PFSK-1 (cell line): Measurements from ENCODE around the gene CCL3.

Source experiments
- FOXP2 ChIP-seq: optimal IDR thresholded peaks from 2 replicates; pipeline ENCODE3; 2011; ENCODE audit warnings: borderline replicate concordance, control low read depth, inconsistent platforms; ENCODE audit not compliant: insufficient read depth; ENCODE audit errors: extremely low read length, extremely low read depth
- POLR2AphosphoS5 ChIP-seq: IDR thresholded peaks from 2 replicates; pipeline ENCODE4 v1.6.1; 2012; ENCODE audit warnings: low read depth, mild to moderate bottlenecking, control low read depth, low read length, moderate library complexity
- SIN3A ChIP-seq: IDR thresholded peaks from 2 replicates; pipeline ENCODE4 v1.6.1; 2012; ENCODE audit warnings: mild to moderate bottlenecking, low read length, moderate library complexity, borderline replicate concordance; ENCODE audit not compliant: insufficient read depth
- TAF1 ChIP-seq: IDR thresholded peaks from 2 replicates; pipeline ENCODE4 v1.6.1; 2012; ENCODE audit warnings: low read length, control low read depth, borderline replicate concordance; ENCODE audit not compliant: insufficient read depth
- TF ChIP-seq, protein P1 (sequence below), 2 experiments: IDR thresholded peaks; 2 replicates each; pipeline versions ENCODE4 v1.6.1 to v1.8.0; 2011 to 2012; ENCODE audit warnings: low read depth in 2 of 2, low read length in 2 of 2, control low read depth in 1 of 2, inconsistent platforms in 1 of 2, mild to moderate bottlenecking in 1 of 2, moderate library complexity in 1 of 2; ENCODE audit not compliant: insufficient read depth in 1 of 2

Gene CCL3

DNA sequence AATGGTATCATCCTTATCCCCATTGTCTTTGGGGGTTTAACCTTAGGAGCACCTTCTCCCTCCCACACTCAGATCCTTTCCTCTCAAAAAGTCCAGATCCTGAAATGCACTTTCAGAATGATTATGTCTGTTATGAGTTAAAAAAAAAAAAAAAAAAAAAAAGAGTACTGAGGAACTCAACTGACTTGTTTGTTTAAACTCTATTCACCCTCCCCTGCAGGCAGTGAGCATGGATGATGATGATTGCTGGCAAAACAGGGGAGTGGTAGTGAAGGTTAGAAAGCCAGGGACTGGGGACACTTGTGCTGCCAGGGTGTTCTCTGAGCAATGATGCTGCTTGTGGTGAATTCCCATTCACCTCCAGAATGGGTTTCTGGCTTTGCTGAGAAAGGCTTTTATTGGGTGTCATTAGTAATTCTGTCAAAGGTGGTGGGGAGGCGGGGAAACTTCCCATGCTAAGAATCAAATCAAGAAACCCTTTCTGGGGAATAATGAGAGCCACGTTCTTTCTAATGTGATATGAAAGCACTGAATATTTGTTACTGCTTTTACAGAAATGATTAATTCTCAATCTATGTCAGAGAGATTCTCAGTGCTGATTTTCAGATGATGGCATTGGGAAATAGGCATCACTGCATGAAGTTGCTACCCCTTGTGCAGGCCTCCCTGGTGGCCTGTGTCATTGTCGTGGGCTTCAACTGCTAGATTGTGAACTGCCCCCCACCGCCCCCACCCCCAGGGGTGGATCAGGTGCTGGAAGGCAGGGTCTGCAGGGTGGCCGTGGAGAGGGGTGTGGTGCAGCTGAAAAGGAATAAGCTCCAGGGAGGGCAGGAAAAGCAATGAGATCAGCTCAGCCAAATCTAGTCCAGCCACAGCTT lies 27.8 kb upstream of the CCL3 start:
- TF ChIP-seq TAF1: no peak
- TF ChIP-seq SIN3A: no peak
- no peak for TF ChIP-seq POLR2AphosphoS5
- TF ChIP-seq FOXP2: no peak
- TF ChIP-seq, protein P1, sequence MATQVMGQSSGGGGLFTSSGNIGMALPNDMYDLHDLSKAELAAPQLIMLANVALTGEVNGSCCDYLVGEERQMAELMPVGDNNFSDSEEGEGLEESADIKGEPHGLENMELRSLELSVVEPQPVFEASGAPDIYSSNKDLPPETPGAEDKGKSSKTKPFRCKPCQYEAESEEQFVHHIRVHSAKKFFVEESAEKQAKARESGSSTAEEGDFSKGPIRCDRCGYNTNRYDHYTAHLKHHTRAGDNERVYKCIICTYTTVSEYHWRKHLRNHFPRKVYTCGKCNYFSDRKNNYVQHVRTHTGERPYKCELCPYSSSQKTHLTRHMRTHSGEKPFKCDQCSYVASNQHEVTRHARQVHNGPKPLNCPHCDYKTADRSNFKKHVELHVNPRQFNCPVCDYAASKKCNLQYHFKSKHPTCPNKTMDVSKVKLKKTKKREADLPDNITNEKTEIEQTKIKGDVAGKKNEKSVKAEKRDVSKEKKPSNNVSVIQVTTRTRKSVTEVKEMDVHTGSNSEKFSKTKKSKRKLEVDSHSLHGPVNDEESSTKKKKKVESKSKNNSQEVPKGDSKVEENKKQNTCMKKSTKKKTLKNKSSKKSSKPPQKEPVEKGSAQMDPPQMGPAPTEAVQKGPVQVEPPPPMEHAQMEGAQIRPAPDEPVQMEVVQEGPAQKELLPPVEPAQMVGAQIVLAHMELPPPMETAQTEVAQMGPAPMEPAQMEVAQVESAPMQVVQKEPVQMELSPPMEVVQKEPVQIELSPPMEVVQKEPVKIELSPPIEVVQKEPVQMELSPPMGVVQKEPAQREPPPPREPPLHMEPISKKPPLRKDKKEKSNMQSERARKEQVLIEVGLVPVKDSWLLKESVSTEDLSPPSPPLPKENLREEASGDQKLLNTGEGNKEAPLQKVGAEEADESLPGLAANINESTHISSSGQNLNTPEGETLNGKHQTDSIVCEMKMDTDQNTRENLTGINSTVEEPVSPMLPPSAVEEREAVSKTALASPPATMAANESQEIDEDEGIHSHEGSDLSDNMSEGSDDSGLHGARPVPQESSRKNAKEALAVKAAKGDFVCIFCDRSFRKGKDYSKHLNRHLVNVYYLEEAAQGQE (IDR thresholded peaks at IDR 0.05; ENCODE audit: insufficient read depth in 1 of 2, low read depth in 2 of 2, low read length in 2 of 2): no peak

DNA sequence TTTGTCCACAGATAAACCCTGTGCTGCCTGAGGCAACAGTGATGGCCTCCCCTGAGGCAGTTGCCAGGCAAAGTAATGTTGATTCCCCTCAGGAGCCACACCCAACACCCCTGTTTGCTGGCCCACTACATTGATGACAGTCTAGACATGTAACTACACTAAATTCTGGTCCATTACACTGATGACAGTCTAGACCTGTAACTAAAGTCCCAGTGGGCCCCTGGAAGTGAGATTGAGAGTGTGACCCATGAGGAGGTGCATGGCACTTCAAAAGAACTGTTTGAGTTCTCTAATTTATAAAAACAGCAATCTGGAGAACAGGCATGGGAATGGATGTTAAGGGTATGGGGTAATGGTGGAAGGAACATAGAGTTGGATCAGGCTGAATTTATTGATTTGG lies 22.6 kb upstream of the CCL3 start:
- TF ChIP-seq TAF1: no peak
- TF ChIP-seq SIN3A: no peak
- TF ChIP-seq, protein P1 (IDR thresholded peaks at IDR 0.05; ENCODE audit: insufficient read depth in 1 of 2, low read depth in 2 of 2, low read length in 2 of 2): no peak
- no peak for TF ChIP-seq FOXP2

DNA sequence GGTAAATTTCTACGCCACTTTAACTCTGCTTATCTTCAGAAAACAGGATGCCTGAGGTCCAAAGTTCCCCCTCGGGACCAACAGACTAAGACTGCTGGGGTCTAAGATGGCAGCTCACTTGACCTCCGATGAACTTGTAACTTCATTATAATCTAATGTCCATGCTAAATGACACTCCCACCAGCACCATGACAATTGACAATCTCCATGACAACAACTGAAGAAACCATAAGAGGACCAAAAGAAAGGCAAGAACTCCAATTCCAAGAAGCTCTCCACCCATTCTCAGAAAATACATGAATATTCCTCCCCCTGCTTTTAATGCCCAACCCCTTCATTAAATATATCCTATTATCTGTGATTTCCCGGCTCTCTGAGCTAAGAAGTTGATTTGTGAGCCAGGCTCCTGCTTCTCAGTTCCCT lies 21.1 kb upstream of the CCL3 start:
- TF ChIP-seq SIN3A (no peak), TAF1 (no peak), FOXP2 (no peak), POLR2AphosphoS5 (no peak)
- TF ChIP-seq, protein P1 (IDR thresholded peaks at IDR 0.05; ENCODE audit: insufficient read depth in 1 of 2, low read depth in 2 of 2, low read length in 2 of 2): no peak

DNA sequence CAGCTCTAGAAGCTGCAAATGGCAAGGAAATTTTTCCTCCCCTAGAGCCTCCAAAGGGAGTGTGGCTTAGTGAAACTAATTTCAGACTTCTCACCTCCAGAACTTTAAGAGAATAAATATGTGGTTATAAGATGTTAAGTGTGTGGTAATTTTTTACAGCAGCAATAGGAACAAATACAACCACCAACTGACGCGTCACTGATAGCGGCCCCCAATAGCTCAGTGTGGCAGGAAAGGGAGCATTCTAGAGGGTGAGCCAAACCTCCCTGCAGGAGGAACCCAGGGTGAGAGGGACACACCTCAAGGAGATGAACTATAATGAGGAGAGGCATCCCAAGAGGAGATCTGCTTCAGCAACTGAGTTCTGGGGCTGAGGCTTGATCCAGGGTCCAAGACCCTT lies 17.7 kb upstream of the CCL3 start:
- TF ChIP-seq TAF1 (no peak), FOXP2 (no peak), SIN3A (no peak), POLR2AphosphoS5 (no peak)
- TF ChIP-seq, protein P1 (IDR thresholded peaks at IDR 0.05; ENCODE audit: insufficient read depth in 1 of 2, low read depth in 2 of 2, low read length in 2 of 2): no peak
